Activated CD8-positive, alpha-beta memory T cell treated with anti-CD3 and anti-CD28 coated beads for 1 hour (primary cell): Measurements from ENCODE around the gene MEGF10.

Experiments used
- DNase-seq, 2 donors: peaks; one replicate each; pipeline ENCODE4 v3.0.0-alpha.2; 2020; ENCODE audit warnings: low read depth in 1 of 2; ENCODE audit errors: extremely low read depth in 1 of 2

The MEGF10 gene

DNA sequence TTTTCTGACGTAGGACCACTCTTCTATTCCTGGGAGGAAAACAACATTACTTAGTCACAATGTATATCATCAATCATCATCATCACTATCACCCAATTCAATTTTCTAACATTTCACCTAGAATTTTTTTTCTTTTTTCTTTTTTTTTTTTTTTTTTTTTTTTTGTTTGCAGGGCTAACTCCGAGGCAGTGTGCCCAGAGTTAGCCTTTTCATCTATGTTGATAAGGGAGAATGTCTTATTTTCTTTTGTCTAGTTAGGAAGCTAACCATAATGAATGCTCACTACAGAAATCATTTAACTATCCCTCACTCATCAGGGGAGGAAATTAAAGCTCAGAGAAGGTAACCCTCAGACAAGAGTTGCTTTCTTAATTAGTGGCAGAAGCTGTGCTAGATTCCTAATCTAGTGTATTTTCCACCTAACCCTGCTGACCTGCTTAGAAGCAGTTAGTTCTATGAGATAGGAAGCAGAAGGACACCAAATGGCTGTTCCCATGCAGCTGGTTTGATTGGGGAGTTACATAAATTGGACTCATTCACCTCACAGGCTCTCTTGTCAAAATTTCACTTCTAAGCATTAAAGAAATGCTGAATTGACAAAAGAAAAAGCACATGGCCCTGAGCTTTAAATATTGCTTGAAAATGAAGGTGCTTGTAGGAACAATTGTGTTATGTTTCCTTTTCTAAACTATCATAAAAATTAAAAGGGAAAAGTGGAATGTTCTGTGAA lies 218.2 kb downstream of the MEGF10 start:
- DNase-seq, result no peak
